OCI-LY7 (cell line): ENCODE results near the gene TSNAX. TPM values are rescaled to one million over a fixed set of nuclear protein-coding genes. Genes with fewer than 3 reads are reported as not detected.

Experiments used
- BruUV-seq: library from RNA; stranded (reverse); fragments of 400-500 nt; replicated peaks from 2 replicates; lab custom pipeline; 2021; lab: Mats Ljungman, UMichigan
- CTCF ChIA-PET: fragments of 300-600 bp; sonication (Branson Sonifier 250); formaldehyde crosslinking; loops from one replicate; lab custom pipeline; 2022; ENCODE audit warnings: antibody characterized with exemption; ENCODE audit not compliant: unreplicated experiment; lab: Charles Lee
- POLR2A ChIA-PET: fragments of 300-600 bp; sonication (Branson Sonifier 250); formaldehyde crosslinking; loops from one replicate; lab custom pipeline; 2022; ENCODE audit warnings: antibody characterized with exemption; lab: Charles Lee
- DNase-seq: peaks from one replicate; pipeline ENCODE4 v3.0.0-alpha.2; 2015; ENCODE audit warnings: low spot score
- H2AFZ ChIP-seq: fragments of 200-600 bp; sonication (generic), shearing (Covaris generic); 2 replicates; pipeline ENCODE4 v1.6.1; 2014; ENCODE audit warnings: mild to moderate bottlenecking, antibody characterized with exemption, low read length, moderate library complexity
- H3K27ac ChIP-seq: fragments of 200-600 bp; sonication (generic); 2 replicates; pipeline ENCODE4 v1.5.1; 2014; ENCODE audit warnings: mixed run types, low read depth, mild to moderate bottlenecking, moderate library complexity, low read length, inconsistent platforms; ENCODE audit not compliant: poor library complexity, severe bottlenecking
- H3K36me3 ChIP-seq: fragments of 200-600 bp; sonication (generic); 2 replicates; pipeline ENCODE4 v1.6.1; 2014; ENCODE audit warnings: mild to moderate bottlenecking, antibody characterized with exemption, low read length, moderate library complexity, mixed read lengths; ENCODE audit not compliant: insufficient read depth
- H3K4me1 ChIP-seq: fragments of 200-600 bp; sonication (generic); 2 replicates; pipeline ENCODE4 v1.5.1; 2014; ENCODE audit warnings: mild to moderate bottlenecking, low read length; ENCODE audit not compliant: insufficient read depth, poor library complexity, severe bottlenecking
- H3K4me2 ChIP-seq: fragments of 200-600 bp; sonication (generic); 2 replicates; pipeline ENCODE4 v1.6.1; 2014; ENCODE audit warnings: mild to moderate bottlenecking, low read length
- H3K4me3 ChIP-seq: fragments of 200-600 bp; sonication (generic); 2 replicates; pipeline ENCODE4 v1.5.1; 2014; ENCODE audit warnings: mild to moderate bottlenecking, low read depth, low read length; ENCODE audit not compliant: poor library complexity, severe bottlenecking
- H3K79me2 ChIP-seq: fragments of 200-600 bp; sonication (generic); 2 replicates; pipeline ENCODE4 v1.6.1; 2016; ENCODE audit warnings: low read depth, mild to moderate bottlenecking, low read length, moderate library complexity, mixed read lengths; ENCODE audit not compliant: insufficient read depth
- H3K9me2 ChIP-seq: fragments of 200-600 bp; sonication (generic); 2 replicates; pipeline ENCODE4 v1.6.1; 2016; ENCODE audit warnings: mild to moderate bottlenecking, low read length, mixed read lengths; ENCODE audit not compliant: insufficient read depth
- H3K9me3 ChIP-seq: fragments of 200-600 bp; sonication (generic); 2 replicates; pipeline ENCODE4 v1.6.1; 2014; ENCODE audit warnings: mild to moderate bottlenecking, mixed run types, low read length, mixed read lengths
- H4K20me1 ChIP-seq: fragments of 200-600 bp; sonication (generic); 2 replicates; pipeline ENCODE4 v1.6.1; 2014; ENCODE audit warnings: mild to moderate bottlenecking, antibody characterized with exemption, low read length, moderate library complexity, mixed read lengths; ENCODE audit not compliant: insufficient read depth
- CTCF ChIP-seq: fragments of 200-600 bp; sonication (generic); conservative IDR thresholded peaks from 2 replicates; pipeline ENCODE4 v1.5.1; 2014; ENCODE audit warnings: mild to moderate bottlenecking, antibody characterized with exemption, low read length, moderate library complexity, mixed read lengths
- EZH2phosphoT487 ChIP-seq: fragments of 200-600 bp; sonication (generic); IDR thresholded peaks from 2 replicates; pipeline ENCODE4 v1.6.1; 2018; ENCODE audit warnings: low read depth, borderline replicate concordance, mild to moderate bottlenecking, mixed run types, antibody characterized with exemption, low read length, moderate library complexity, mixed read lengths
- intact Hi-C: fragments of 100-400 bp; cut with micrococcal nuclease; formaldehyde crosslinking; loops from one replicate; pipeline ENCODE4 v1.10.0; 2022; ENCODE audit not compliant: unreplicated experiment
- total RNA-seq, 2 experiments: library from RNA; depleted of rRNA in 1 of 2; stranded (reverse); fragments of >200 nt in 1 of 2; shearing (Covaris generic) in 1 of 2; gene quantifications; 2 replicates each; pipeline ENCODE4 v1.2.3, GENCODE V29; 2014 to 2022

TSNAX gene
- total RNA-seq, 2 experiments from 2014 or later, result 17.8 to 31.3 TPM

- H3K36me3 ChIP-seq, result peaks cover 47% of the 10 kb centered on the region
- H3K9me3 ChIP-seq, result no peaks in the 10 kb centered on the region
- DNase-seq, result no peak
- intact Hi-C loops, result no loop called here
- POLR2A ChIA-PET, result no interaction called here
- H3K4me3 ChIP-seq, result no peak overlapping the region
- CTCF ChIA-PET, result no interaction called here
- H3K9me2 ChIP-seq, result no peaks in the 10 kb centered on the region
- H2AFZ ChIP-seq, result no peak overlapping the region
- no TSS peak for BruUV-seq
- H3K4me2 ChIP-seq, result no peak overlapping the region
- TF ChIP-seq CTCF (no peak), EZH2phosphoT487 (no peak)
- H4K20me1 ChIP-seq, result no peaks in the 10 kb centered on the region
- H3K27ac ChIP-seq, result no peak overlapping the region
- H3K79me2 ChIP-seq, result peaks cover 44% of the 10 kb centered on the region
- H3K4me1 ChIP-seq, result peaks cover 13% of the 10 kb centered on the region
Observed at GRCh38 chr1:231533240-231533639, 4.8 kb downstream of the TSNAX start.

- Histone ChIP-seq H3K79me2 (peaks cover 33% of the 10 kb centered on the region; the same call in 1 of the 2 replicates), H3K36me3 (peaks cover 62% of the 10 kb centered on the region), H3K27ac (no peak overlapping the region), H2AFZ (no peak overlapping the region), H3K4me2 (no peak overlapping the region), H3K4me1 (peaks cover 6% of the 10 kb centered on the region), H3K4me3 (no peak overlapping the region), H4K20me1 (no peaks in the 10 kb centered on the region), H3K9me2 (no peaks in the 10 kb centered on the region), H3K9me3 (peaks cover 5% of the 10 kb centered on the region; the same call in 1 of the 2 replicates)
- intact Hi-C loops, result no loop called here
- BruUV-seq, result no TSS peak
- TF ChIP-seq EZH2phosphoT487, result no peak
- no peak for TF ChIP-seq CTCF
- ChIA-PET POLR2A (interaction anchor here (0.7 to 1.5 kb wide), 2 partner anchors 114 to 1027 kb away, joined by 3 to 5 read pairs; no protein-coding TSS in a partner anchor), CTCF (no interaction called here)
- DNase-seq, result no peak
Observed at GRCh38 chr1:231534703-231535159, 6.3 kb downstream of the TSNAX start.

GRCh38 chr1:231536099-231536498 is 7.6 kb downstream of the TSNAX start:
- DNase-seq, result no peak
- POLR2A ChIA-PET, result interaction anchor here (0.7 to 0.8 kb wide), 2 partner anchors 9 to 22 kb away, joined by 3 to 6 read pairs; no protein-coding TSS in a partner anchor
- TF ChIP-seq EZH2phosphoT487 (no peak), CTCF (no peak)
- peaks cover 18% of the 10 kb centered on the region; the same call in 1 of the 2 replicates for H3K9me3 ChIP-seq
- H3K4me1 ChIP-seq, result no peaks in the 10 kb centered on the region
- no peaks in the 10 kb centered on the region for H4K20me1 ChIP-seq
- H3K4me2 ChIP-seq, result no peak overlapping the region
- H3K4me3 ChIP-seq, result no peak overlapping the region
- H3K36me3 ChIP-seq, result peaks cover 75% of the 10 kb centered on the region
- CTCF ChIA-PET, result no interaction called here
- H3K27ac ChIP-seq, result no peak overlapping the region
- intact Hi-C loops, result no loop called here
- no peaks in the 10 kb centered on the region for H3K9me2 ChIP-seq
- peaks cover 27% of the 10 kb centered on the region; the same call in 1 of the 2 replicates for H3K79me2 ChIP-seq
- no TSS peak for BruUV-seq
- no peak overlapping the region for H2AFZ ChIP-seq
